B cell (primary cell): ENCODE data around the gene BAMBI.

Source experiments
- EZH2 ChIP-seq: IDR thresholded peaks from 2 replicates; pipeline ENCODE4 v1.6.1; 2012; ENCODE audit warnings: borderline replicate concordance, low read depth, mild to moderate bottlenecking, moderate library complexity, low read length; ENCODE audit not compliant: insufficient read depth, poor library complexity, severe bottlenecking
- TF ChIP-seq, protein P1 (sequence below): fragments of 200-600 bp; IDR thresholded peaks from one replicate; pipeline ENCODE4 v1.8.0; 2022; ENCODE audit warnings: antibody characterized with exemption, mild to moderate bottlenecking

DNA sequence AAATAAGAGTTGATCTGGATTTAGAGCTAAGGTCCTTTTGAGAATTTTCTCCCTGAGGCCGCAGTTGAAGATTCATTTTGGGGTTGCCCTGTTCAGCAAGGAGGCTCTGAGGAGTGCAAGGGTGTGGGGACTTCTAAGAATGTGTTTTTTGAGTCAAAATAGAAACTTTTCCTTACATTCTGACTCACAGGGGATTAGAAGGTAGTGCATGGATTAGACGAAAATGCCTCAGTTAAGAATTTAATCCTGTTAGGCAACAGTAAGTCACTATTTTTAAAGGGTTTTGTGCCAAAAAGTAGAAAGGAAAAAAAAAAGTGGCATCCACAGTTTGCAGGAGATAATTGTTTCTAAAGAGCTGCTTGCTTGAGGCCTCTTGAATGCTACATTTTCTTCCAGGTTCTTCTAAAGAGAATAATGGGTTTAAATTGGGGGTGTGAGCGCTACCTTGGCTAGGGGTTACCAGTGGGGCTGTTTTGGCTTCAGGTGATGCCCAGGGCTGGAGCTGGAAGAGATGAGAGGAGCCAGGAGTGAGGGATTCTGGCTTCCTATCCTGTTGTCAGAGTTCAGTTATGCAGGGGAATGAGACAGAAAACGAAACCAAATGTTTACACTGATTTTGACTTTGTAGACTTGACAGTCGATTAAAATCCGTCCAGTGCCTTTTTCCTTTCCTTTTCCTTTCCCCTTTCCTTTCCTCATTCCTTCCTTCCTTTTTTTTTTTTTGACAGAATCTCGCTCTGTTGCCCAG, 52.9 kb downstream of the BAMBI start:
- TF ChIP-seq, protein P1, sequence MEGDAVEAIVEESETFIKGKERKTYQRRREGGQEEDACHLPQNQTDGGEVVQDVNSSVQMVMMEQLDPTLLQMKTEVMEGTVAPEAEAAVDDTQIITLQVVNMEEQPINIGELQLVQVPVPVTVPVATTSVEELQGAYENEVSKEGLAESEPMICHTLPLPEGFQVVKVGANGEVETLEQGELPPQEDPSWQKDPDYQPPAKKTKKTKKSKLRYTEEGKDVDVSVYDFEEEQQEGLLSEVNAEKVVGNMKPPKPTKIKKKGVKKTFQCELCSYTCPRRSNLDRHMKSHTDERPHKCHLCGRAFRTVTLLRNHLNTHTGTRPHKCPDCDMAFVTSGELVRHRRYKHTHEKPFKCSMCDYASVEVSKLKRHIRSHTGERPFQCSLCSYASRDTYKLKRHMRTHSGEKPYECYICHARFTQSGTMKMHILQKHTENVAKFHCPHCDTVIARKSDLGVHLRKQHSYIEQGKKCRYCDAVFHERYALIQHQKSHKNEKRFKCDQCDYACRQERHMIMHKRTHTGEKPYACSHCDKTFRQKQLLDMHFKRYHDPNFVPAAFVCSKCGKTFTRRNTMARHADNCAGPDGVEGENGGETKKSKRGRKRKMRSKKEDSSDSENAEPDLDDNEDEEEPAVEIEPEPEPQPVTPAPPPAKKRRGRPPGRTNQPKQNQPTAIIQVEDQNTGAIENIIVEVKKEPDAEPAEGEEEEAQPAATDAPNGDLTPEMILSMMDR = no peak
- no peak for TF ChIP-seq EZH2
